HG03558 (cell line): ENCODE results near the gene ERICH3.

Source experiments
- ATAC-seq: cut with Tn5 transposase; IDR thresholded peaks from one replicate; pipeline ENCODE4 v1.9.1; 2021; ENCODE audit warnings: moderate number of reproducible peaks; ENCODE audit not compliant: unreplicated experiment; ENCODE audit errors: extremely low read depth

The ERICH3 gene

DNA sequence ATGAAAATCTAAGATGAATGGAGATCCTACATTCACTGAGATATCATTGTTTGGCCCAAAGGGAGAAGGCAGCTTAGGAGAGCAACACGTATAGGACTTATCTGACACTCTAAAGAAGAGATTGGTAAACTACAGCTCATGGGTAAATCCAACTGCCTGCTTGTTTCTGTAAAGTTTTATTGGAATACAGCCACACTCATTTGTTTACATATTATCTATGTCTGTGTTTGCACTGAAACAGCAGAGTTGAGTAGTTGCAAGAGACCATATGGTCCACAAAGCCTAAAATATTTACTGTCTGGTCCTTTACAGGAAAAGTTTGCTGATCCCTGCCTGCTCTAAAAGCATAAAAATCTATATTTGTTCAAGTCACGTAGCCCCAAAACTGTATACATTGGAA, 146.9 kb downstream of the ERICH3 start:
- no peak for ATAC-seq

- no peak for ATAC-seq
Measured at GRCh38 chr1:74523873-74524480, 149.6 kb downstream of the ERICH3 start.

DNA sequence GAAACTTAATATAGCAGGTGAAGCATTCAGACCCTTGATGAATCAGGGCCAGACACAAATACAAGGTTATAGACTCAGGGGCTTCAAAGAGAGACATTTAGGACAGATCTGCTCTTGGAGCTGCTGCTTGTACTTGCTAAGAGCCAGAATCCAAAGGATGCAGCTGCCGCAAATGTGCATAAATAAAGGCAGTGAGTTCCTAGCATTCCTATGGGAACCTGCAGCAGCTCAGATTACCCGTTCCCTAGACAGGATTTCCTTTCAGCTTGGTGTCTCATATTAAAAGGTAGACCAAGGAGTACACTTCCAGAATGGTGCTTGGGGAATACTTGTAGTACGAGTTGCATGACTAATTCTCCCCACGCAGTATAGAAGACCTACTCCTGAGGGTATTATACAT, 151.4 kb downstream of the ERICH3 start:
- no peak for ATAC-seq
